Measurements from ENCODE around the gene MARCO.

DNA sequence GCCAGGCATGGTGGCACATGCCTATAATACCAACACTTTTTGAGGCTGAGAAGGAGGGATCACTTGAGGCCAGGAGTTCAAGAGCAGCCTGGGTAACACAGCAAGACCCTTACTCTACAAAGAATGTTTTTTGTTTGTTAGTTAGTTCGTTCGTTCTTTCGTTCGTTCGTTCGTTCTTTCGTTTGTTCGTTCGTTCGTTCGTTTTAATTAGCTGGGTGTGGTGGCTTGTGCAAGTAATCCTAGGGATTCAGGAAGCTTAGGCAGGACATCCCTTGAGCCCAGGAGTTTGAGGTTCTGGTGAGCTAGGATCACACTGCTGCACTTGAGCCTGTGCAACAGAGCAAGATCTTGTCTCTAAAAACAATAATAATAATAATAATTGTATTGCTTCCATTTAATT lies 98.7 kb downstream of the MARCO start:
- no peak for TF ChIP-seq EZH2phosphoT487 (IDR thresholded peaks at IDR 0.05; ENCODE audit: borderline replicate concordance, low read length)
- TF ChIP-seq, protein P1, sequence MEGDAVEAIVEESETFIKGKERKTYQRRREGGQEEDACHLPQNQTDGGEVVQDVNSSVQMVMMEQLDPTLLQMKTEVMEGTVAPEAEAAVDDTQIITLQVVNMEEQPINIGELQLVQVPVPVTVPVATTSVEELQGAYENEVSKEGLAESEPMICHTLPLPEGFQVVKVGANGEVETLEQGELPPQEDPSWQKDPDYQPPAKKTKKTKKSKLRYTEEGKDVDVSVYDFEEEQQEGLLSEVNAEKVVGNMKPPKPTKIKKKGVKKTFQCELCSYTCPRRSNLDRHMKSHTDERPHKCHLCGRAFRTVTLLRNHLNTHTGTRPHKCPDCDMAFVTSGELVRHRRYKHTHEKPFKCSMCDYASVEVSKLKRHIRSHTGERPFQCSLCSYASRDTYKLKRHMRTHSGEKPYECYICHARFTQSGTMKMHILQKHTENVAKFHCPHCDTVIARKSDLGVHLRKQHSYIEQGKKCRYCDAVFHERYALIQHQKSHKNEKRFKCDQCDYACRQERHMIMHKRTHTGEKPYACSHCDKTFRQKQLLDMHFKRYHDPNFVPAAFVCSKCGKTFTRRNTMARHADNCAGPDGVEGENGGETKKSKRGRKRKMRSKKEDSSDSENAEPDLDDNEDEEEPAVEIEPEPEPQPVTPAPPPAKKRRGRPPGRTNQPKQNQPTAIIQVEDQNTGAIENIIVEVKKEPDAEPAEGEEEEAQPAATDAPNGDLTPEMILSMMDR (conservative IDR thresholded peaks at IDR 0.05; ENCODE audit: low read depth, low read length): no peak

Data from PC-3 (cell line).